Keratinocyte (primary cell): ENCODE data around the gene TCP1.

ENCODE experiments used
- EZH2 ChIP-seq: IDR thresholded peaks from one replicate; pipeline ENCODE4 v1.6.1; 2012; ENCODE audit warnings: inconsistent platforms, mild to moderate bottlenecking, low read length, moderate library complexity
- TF ChIP-seq, protein P1 (sequence below), 3 experiments: IDR thresholded peaks in 1 of 3; conservative IDR thresholded peaks in 1 of 3; optimal IDR thresholded peaks in 1 of 3; 2 replicates in 2 of 3; 3 replicates in 1 of 3; pipeline versions ENCODE3 to v1.5.1; 2011; ENCODE audit warnings: low read length in 3 of 3, mild to moderate bottlenecking in 3 of 3, moderate library complexity in 2 of 3, control low read depth in 1 of 3, inconsistent platforms in 1 of 3; ENCODE audit not compliant: insufficient read depth in 2 of 3; ENCODE audit errors: extremely low read depth in 1 of 3

DNA sequence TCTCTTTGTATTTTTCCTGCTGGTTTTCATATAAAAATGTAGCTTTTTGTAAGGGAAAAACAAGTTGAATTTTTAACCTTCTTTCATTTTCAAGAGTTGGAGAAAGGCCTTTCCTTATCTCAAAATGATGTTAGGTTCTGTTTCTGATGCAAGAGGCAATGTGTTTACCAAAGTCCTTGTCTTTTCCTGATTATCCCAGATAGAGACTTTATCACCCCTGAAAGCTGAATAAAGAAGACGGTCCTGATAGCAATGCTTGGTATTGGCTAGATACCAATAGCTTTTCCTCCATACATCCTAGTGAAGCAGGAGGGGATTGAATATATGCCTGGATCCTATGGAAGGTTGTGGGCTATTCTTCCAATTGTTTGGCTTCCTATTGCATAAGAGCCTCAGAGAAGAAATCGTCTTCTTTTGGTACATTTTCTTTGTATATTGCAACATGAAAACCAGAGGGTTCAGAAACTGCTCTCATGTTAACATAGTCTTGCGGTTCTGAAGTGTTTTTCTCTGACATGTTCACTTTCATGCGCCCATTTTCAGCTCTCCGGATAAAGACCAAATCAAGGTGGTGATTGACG, 16.1 kb upstream of the TCP1 start:
- TF ChIP-seq, protein P1, sequence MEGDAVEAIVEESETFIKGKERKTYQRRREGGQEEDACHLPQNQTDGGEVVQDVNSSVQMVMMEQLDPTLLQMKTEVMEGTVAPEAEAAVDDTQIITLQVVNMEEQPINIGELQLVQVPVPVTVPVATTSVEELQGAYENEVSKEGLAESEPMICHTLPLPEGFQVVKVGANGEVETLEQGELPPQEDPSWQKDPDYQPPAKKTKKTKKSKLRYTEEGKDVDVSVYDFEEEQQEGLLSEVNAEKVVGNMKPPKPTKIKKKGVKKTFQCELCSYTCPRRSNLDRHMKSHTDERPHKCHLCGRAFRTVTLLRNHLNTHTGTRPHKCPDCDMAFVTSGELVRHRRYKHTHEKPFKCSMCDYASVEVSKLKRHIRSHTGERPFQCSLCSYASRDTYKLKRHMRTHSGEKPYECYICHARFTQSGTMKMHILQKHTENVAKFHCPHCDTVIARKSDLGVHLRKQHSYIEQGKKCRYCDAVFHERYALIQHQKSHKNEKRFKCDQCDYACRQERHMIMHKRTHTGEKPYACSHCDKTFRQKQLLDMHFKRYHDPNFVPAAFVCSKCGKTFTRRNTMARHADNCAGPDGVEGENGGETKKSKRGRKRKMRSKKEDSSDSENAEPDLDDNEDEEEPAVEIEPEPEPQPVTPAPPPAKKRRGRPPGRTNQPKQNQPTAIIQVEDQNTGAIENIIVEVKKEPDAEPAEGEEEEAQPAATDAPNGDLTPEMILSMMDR (optimal IDR thresholded peaks at IDR 0.05 in 1 of 3, IDR thresholded peaks at IDR 0.05 in 1 of 3, conservative IDR thresholded peaks at IDR 0.05 in 1 of 3; ENCODE audit: extremely low read depth in 1 of 3, insufficient read depth in 2 of 3, low read length in 3 of 3): no peak
- TF ChIP-seq EZH2: no peak
